Activated T-cell treated with anti-CD3 and anti-CD28 coated beads, Interleukin-2, amount 50 U/mL, for 72 hours (primary cell): Measurements from ENCODE around the gene ATP5PB. TPM values are rescaled to one million over a fixed set of nuclear protein-coding genes. Genes with fewer than 3 reads are reported as not detected.

ENCODE experiments used
- ATAC-seq, 2 donors: fragments of 150-1000 bp; cut with Tn5 transposase; replicated peaks in 1 of 2; 2 replicates each; pipeline ENCODE4 v1.10.0; 2021; ENCODE audit warnings: moderate library complexity in 2 of 2, mild to moderate bottlenecking in 1 of 2
- DNase-seq, 2 donors: peaks; one replicate each; pipeline ENCODE4 v3.0.0; 2021 to 2022; ENCODE audit warnings: mixed read lengths in 1 of 2
- H3K27ac Mint-ChIP-seq: one replicate; pipeline ENCODE4 v1.8.0; 2022; ENCODE audit warnings: mild to moderate bottlenecking, moderate library complexity, mixed read lengths
- H3K27me3 Mint-ChIP-seq: one replicate; pipeline ENCODE4 v1.8.0; 2022; ENCODE audit warnings: low read depth, mixed read lengths
- H3K36me3 Mint-ChIP-seq, 2 donors: one replicate each; pipeline ENCODE4 v1.8.0; 2022; ENCODE audit warnings: mixed read lengths in 2 of 2, mild to moderate bottlenecking in 1 of 2; ENCODE audit not compliant: insufficient read depth in 2 of 2
- H3K4me1 Mint-ChIP-seq: one replicate; pipeline ENCODE4 v1.8.0; 2022; ENCODE audit warnings: low read depth, mixed read lengths
- H3K4me3 Mint-ChIP-seq, 2 donors: one replicate each; pipeline ENCODE4 v1.8.0; 2022; ENCODE audit warnings: mild to moderate bottlenecking in 2 of 2, mixed read lengths in 2 of 2, moderate library complexity in 2 of 2
- H3K9me3 Mint-ChIP-seq, 2 donors: one replicate each; pipeline ENCODE4 v1.8.0; 2022; ENCODE audit warnings: mixed read lengths in 2 of 2
- total RNA-seq, 2 donors: library from RNA; stranded (reverse); gene quantifications; one replicate each; pipeline ENCODE4 v1.2.3, GENCODE V29; 2022

The ATP5PB gene
- total RNA-seq, 2 donors from 2014 or later, result 203 to 245 TPM

DNA sequence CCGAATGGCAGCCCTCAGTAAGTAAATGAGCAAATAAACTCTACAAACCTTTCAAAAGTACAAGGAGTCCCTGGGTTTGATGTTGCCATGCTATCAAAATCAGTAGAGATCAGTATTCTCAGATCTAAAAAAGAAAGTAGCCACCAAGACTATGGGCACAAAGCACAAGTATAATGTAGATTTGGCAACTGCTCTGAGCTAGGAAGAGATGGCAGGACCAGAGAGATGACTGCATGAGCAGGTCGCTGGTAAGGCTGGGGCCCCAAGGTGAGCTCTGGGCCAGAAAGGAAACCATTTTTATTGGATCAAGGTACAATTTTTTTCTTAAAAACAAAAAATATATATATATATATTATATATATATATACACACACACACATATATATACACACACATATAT lies 57.3 kb downstream of the ATP5PB start:
- peaks cover 61% of the 10 kb centered on the region for H3K4me1 Mint-ChIP-seq

DNA sequence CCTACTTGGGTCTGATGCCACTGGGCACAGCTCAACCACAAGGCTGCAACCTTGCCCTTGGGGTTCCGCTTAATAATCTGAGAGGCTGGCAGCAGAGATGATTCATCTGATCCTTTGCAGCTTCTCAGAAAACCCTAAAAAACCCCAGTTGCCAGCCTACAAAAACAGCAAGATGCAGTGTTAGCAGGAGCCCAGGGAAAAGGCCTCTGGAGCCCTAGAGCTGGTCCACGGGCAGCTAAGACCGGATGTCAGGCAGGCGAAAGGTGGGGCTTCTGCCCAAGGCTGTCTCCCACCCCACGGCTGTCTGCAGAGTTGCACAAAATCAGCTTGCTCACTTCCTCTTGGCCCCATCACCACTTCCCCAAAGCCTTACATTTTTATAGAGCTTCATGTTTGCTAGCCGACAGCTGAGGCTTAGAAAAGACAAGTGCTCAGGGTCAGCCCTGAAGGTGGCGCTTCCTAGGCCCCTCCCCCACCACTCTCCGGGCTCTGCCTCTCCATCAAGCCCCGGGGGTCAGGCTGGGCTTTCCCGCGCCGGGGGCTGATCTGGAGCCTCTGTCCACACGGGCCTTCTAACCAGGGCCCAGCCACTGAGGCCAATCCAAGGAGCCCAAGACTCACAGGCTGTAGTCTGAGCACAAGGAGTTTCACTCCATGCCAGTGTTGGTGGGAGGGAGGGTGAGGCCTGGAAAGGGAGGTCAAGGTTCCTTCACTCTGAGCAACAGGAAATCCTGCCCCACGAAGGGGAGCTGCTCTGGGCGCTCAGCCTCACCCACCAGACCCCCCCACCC lies 58.3 kb downstream of the ATP5PB start:
- peak; percentile 75 to 78 for DNase-seq
- peak overlapping the region; percentile 76 to 80 for H3K4me3 Mint-ChIP-seq

More for the DNA sequence above, 57.3 kb downstream of the ATP5PB start:
- Mint-ChIP-seq H3K4me3 (peak overlapping the region; percentile 45 to 65), H3K27ac (peak overlapping the region; percentile 51), H3K36me3 (no peaks in the 10 kb centered on the region), H3K27me3 (no peaks in the 10 kb centered on the region), H3K9me3 (no peaks in the 10 kb centered on the region)
- DNase-seq (no peak), ATAC-seq (no peak)

DNA sequence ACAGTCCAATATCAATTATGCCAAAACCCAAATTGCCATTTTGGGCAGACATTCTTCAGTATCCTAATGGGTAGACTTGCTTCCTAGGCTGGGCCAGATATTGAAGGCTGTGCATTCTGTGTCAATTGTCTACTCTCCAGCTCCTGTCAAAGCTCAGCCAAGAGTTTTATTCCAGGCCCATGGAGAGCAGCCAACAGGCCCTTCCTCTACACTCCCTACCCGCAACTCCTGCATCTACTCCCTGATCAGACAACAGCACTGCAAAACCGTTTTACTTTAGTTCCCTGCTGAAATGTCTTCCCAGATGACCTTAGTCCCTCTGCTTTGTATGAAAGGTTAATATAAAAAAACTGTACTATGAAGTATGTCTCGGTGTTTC lies 60.7 kb downstream of the ATP5PB start:
- no peak for ATAC-seq
- no peak overlapping the region for H3K4me3 Mint-ChIP-seq
- H3K27me3 Mint-ChIP-seq, result no peaks in the 10 kb centered on the region
- H3K4me1 Mint-ChIP-seq, result peaks cover 48% of the 10 kb centered on the region
- H3K27ac Mint-ChIP-seq, result no peak overlapping the region
- H3K9me3 Mint-ChIP-seq, result no peaks in the 10 kb centered on the region
- no peak for DNase-seq
- H3K36me3 Mint-ChIP-seq, result no peaks in the 10 kb centered on the region

More for the DNA sequence above, 58.3 kb downstream of the ATP5PB start:
- Mint-ChIP-seq H3K36me3 (no peaks in the 10 kb centered on the region), H3K27me3 (no peaks in the 10 kb centered on the region), H3K4me1 (peaks cover 61% of the 10 kb centered on the region), H3K27ac (peak overlapping the region; percentile 73), H3K9me3 (no peaks in the 10 kb centered on the region)
- peak; percentile 75 to 80 for ATAC-seq

DNA sequence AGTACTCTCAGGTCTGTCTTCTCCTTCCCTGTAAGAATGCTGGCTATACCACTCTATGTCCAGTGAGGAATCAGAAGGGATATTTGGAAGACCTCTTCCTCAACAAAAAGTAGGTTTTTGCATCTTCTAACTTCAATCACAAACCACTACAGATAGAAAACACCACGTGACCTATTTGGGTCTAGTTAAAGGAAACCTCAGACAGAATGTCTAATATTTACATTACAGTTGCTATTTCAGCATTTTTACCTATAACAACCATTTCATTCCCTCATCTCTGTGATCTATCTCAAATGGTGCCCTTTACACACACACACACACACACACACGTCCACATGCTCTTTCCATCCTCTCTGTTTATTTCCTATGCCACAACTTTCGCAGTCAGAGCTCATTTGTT lies 62.1 kb downstream of the ATP5PB start:
- H3K27me3 Mint-ChIP-seq, result no peaks in the 10 kb centered on the region

More for the DNA sequence above, 62.1 kb downstream of the ATP5PB start:
- no peaks in the 10 kb centered on the region for H3K9me3 Mint-ChIP-seq
- no peaks in the 10 kb centered on the region for H3K36me3 Mint-ChIP-seq
- ATAC-seq (no peak), DNase-seq (no peak)
- no peak overlapping the region for H3K4me3 Mint-ChIP-seq
- peaks cover 48% of the 10 kb centered on the region for H3K4me1 Mint-ChIP-seq
- no peak overlapping the region for H3K27ac Mint-ChIP-seq

Other genes with a start within 250 kb of the ATP5PB start
- 100 to 1,000 TPM; 134 to 165 TPM for gene DENND2D, start 248.8 kb upstream of the ATP5PB start, total RNA-seq
- gene CHI3L2, start 221.8 kb upstream of the ATP5PB start, total RNA-seq, result 10 to 100 TPM in 1 of 2 donors, 1 to 10 TPM in 1; 9.0 to 10.6 TPM
- not detected for gene CHIA, start 158.6 kb upstream of the ATP5PB start, total RNA-seq
- 1 to 10 TPM; 5.1 to 7.2 TPM for gene OVGP1, start 21.7 kb upstream of the ATP5PB start, total RNA-seq
- gene WDR77, start 208 bp upstream of the ATP5PB start, total RNA-seq, result 10 to 100 TPM; 15.7 to 21.5 TPM
- gene C1orf162, start 24.5 kb downstream of the ATP5PB start, total RNA-seq, result 10 to 100 TPM; 11.4 to 11.7 TPM
- gene ADORA3, start 54.2 kb downstream of the ATP5PB start, total RNA-seq, result under 1 TPM in 1 of 2 donors, not detected in 1; 0.58 TPM
- not detected for gene TMIGD3, start 54.2 kb downstream of the ATP5PB start, total RNA-seq
- gene RAP1A, start 170.3 kb downstream of the ATP5PB start, total RNA-seq, result 100 to 1,000 TPM; 216 TPM